Stomach (tissue), 9 donors: ENCODE data around the gene DAZAP2. TPM values are rescaled to one million over a fixed set of nuclear protein-coding genes. Genes with fewer than 3 reads are reported as not detected.

Experiments
- DNase-seq, 2 donors: peaks; one replicate each; pipeline versions ENCODE4 v3.0.0 to v3.0.0-alpha.2; 2013 to 2019
- H3K27ac ChIP-seq, 5 donors: fragments of 200-600 bp in 4 of 5; sonication (generic) in 4 of 5; one replicate each; pipeline ENCODE4 v1.5.1; 2013 to 2019; ENCODE audit warnings: mild to moderate bottlenecking in 1 of 5, moderate library complexity in 1 of 5
- H3K27me3 ChIP-seq, 3 donors: fragments of 200-600 bp; sonication (generic); one replicate each; pipeline ENCODE4 v1.5.1; 2017 to 2019; ENCODE audit warnings: mixed run types in 1 of 3
- H3K36me3 ChIP-seq, 4 donors: fragments of 200-600 bp; sonication (generic); 1 replicate in 3 of 4; 2 replicates in 1 of 4; pipeline ENCODE4 v1.5.1; 2016 to 2019
- H3K4me1 ChIP-seq, 4 donors: fragments of 200-600 bp; sonication (generic); one replicate each; pipeline ENCODE4 v1.5.1; 2016 to 2019
- H3K4me3 ChIP-seq, 4 donors: fragments of 200-600 bp; sonication (generic) in 3 of 4; one replicate each; pipeline ENCODE4 v1.5.1; 2016 to 2019; ENCODE audit warnings: mild to moderate bottlenecking in 1 of 4
- H3K9me3 ChIP-seq, 4 donors: fragments of 200-600 bp; sonication (generic); one replicate each; pipeline ENCODE4 v1.5.1; 2016 to 2019
- CTCF ChIP-seq, 7 experiments: fragments of 450-650 bp in 4 of 7; fragments of 200-600 bp in 3 of 7; sonication (generic) in 3 of 7; IDR thresholded peaks; one replicate each; pipeline ENCODE4 v1.5.1; 2016 to 2019; ENCODE audit warnings: antibody characterized with exemption in 7 of 7, control low read depth in 2 of 7, mild to moderate bottlenecking in 1 of 7
- EP300 ChIP-seq: sonication (generic); formaldehyde crosslinking; IDR thresholded peaks from one replicate; pipeline ENCODE4 v1.6.1; 2017; ENCODE audit warnings: antibody characterized with exemption
- POLR2A ChIP-seq, 4 donors: fragments of 450-650 bp; IDR thresholded peaks; one replicate each; pipeline ENCODE4 v1.6.1; 2016; ENCODE audit warnings: antibody characterized with exemption in 4 of 4, control low read depth in 2 of 4, mild to moderate bottlenecking in 1 of 4, moderate library complexity in 1 of 4
- POLR2AphosphoS5 ChIP-seq, 3 donors: sonication (generic); formaldehyde crosslinking; IDR thresholded peaks; one replicate each; pipeline ENCODE4 v1.6.1; 2016; ENCODE audit warnings: antibody characterized with exemption in 3 of 3
- WGBS, 5 donors: extraction: QIAGEN DNeasy Blood & Tissue Kit in 3 of 5; methylation state at CpG; one replicate each; pipeline versions ENCODE4 v1.1.5 to v1.1.7; 2013 to 2018; 5-methylcytosine and 5-hydroxymethylcytosine counted together
- intact Hi-C: fragments of 100-400 bp; cut with DNase I; formaldehyde crosslinking; loops from one replicate; pipeline ENCODE4 v1.15.1; 2023; ENCODE audit warnings: low total_unique reads
- polyA plus RNA-seq, 3 donors: library from polyadenylated mRNA; stranded (reverse); fragments of 200-250 nt; gene quantifications; one replicate each; pipeline ENCODE4 v1.2.3, GENCODE V29; 2013
- total RNA-seq, 5 donors: library from RNA; depleted of rRNA; stranded (reverse); fragments of >200 nt; gene quantifications; one replicate each; pipeline versions ENCODE4 v1.1.0 to v1.2.3, GENCODE V29; 2014 to 2016
- donor health status: healthy with polysubstance abuse.
- donor health status: Bipolar disorder and iron deficiency.
- donor health status: healthy.

The DAZAP2 gene
- total and polyA plus RNA-seq, 8 donors: 37.4 to 547 (median 144) TPM

GRCh38 chr12:51200806-51201205 is 37.8 kb upstream of the DAZAP2 start:
- WGBS, 5 donors: 90 to 96% (median 95%) methylated on average over 9 of the region's 9 CpGs
- Histone ChIP-seq H3K27me3 (no peaks in the 10 kb centered on the region), H3K9me3 (no peaks in the 10 kb centered on the region), H3K27ac (no peak overlapping the region), H3K4me3 (no peak overlapping the region), H3K36me3 (peaks cover 0 to 54% (median 37%) of the 10 kb centered on the region in 4 donors), H3K4me1 (no peaks in the 10 kb centered on the region)
- intact Hi-C loops: no loop called here
- DNase-seq: no peak
- TF ChIP-seq POLR2A (IDR thresholded peaks at IDR 0.05): no peak
- no peak for TF ChIP-seq CTCF (IDR thresholded peaks at IDR 0.05)
- TF ChIP-seq EP300: no peak

- no peak for TF ChIP-seq POLR2AphosphoS5 (IDR thresholded peaks at IDR 0.05)
- no peak for TF ChIP-seq POLR2A (IDR thresholded peaks at IDR 0.05)
- TF ChIP-seq EP300: no peak
- TF ChIP-seq CTCF (IDR thresholded peaks at IDR 0.05): no peak
- intact Hi-C loops: no loop called here
- H3K27me3 ChIP-seq: no peaks in the 10 kb centered on the region
- DNase-seq: no peak
- WGBS, 5 donors: 85 to 94% (median 89%) methylated on average over 5 of the region's 5 CpGs
- H3K4me3 ChIP-seq: no peak overlapping the region
- H3K9me3 ChIP-seq: no peaks in the 10 kb centered on the region
- H3K4me1 ChIP-seq: no peaks in the 10 kb centered on the region
- H3K27ac ChIP-seq: no peak overlapping the region
- H3K36me3 ChIP-seq: peaks cover 0 to 48% (median 41%) of the 10 kb centered on the region in 4 donors
Observed at GRCh38 chr12:51202718-51203117, 35.9 kb upstream of the DAZAP2 start.

GRCh38 chr12:51205350-51205749 is 33.3 kb upstream of the DAZAP2 start:
- intact Hi-C loops: no loop called here
- no peaks in the 10 kb centered on the region for H3K4me1 ChIP-seq
- 92 to 99% (median 95%) methylated on average over 6 of the region's 6 CpGs for WGBS, 5 donors
- no peak overlapping the region for H3K27ac ChIP-seq
- TF ChIP-seq POLR2AphosphoS5 (IDR thresholded peaks at IDR 0.05): no peak
- TF ChIP-seq EP300: no peak
- no peak for TF ChIP-seq POLR2A (IDR thresholded peaks at IDR 0.05)
- TF ChIP-seq CTCF (IDR thresholded peaks at IDR 0.05): no peak
- peaks cover 0 to 53% (median 26%) of the 10 kb centered on the region in 4 donors for H3K36me3 ChIP-seq
- H3K9me3 ChIP-seq: no peaks in the 10 kb centered on the region
- no peak for DNase-seq
- no peak overlapping the region for H3K4me3 ChIP-seq
- H3K27me3 ChIP-seq: no peaks in the 10 kb centered on the region

- H3K27me3 ChIP-seq: no peaks in the 10 kb centered on the region
- H3K27ac ChIP-seq: no peak overlapping the region
- intact Hi-C loops: no loop called here
- TF ChIP-seq EP300 (no peak), CTCF (IDR thresholded peaks at IDR 0.05) (no peak), POLR2AphosphoS5 (IDR thresholded peaks at IDR 0.05) (no peak), POLR2A (IDR thresholded peaks at IDR 0.05) (no peak)
- H3K9me3 ChIP-seq: no peaks in the 10 kb centered on the region
- no peak overlapping the region for H3K4me3 ChIP-seq
- 90 to 95% (median 92%) methylated on average over 7 of the region's 7 CpGs for WGBS, 5 donors
- H3K36me3 ChIP-seq: peaks cover 0 to 57% (median 20%) of the 10 kb centered on the region in 4 donors
- no peak for DNase-seq
- H3K4me1 ChIP-seq: no peaks in the 10 kb centered on the region
Observed at GRCh38 chr12:51208016-51208660, 30.5 kb upstream of the DAZAP2 start.
